ENCODE measurements around the gene MYMX. TPM values are rescaled to one million over a fixed set of nuclear protein-coding genes. Genes with fewer than 3 reads are reported as not detected.
A peak's percentile ranks its signal among the peaks of the same experiment; 100 is the strongest.

Gene MYMX
- total and polyA plus RNA-seq, 2 of the 4 experiments (the other 2 are of a cell fraction) = not detected

DNA sequence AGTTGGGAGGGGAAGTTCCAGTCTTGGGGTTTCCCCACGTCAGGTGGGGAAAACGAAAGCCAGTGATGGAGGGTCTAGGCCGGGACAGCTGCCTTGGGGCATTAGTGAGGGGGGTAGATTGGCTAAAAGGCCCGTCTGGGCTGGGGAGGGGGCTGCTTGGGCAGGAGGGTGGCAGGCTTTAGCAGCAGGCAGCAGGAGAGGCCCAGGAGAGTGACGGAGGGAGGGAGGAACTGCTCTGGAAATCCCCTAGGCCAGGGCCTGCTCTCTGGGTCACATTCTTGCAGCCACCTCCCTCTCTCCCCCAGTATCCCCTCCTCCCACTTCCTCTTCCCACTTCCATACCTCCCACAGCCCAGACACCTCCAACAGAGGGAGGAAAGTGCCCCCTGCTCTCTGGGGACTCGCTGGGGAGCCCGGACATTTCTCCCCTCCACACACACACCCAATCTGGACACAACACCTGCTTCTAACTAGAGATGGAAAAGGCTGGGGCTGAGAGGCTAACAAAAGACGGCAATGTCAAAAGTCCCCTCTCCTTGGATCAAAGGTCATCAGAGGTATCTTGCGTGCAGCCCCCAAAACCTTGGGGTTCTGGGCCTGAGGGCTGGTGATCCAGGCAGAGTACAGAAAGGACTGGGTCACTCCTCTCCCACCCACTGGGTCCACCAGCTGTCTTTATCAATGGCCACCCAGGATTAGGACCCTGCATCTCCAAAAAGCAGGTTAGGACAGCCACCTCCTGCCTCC lies 46.8 kb downstream of the MYMX start:
- H3K79me1 ChIP-seq (ENCODE audit: low read depth in 1 of 2, low read length in 2 of 2) = peaks cover 24 to 37% of the 10 kb centered on the region in 2 experiments
- peak overlapping the region; percentile 88 for H3K23ac ChIP-seq (ENCODE audit: low read depth, low read length)
- H3K9me1 ChIP-seq (ENCODE audit: insufficient read depth, low read length) = peaks cover 14% of the 10 kb centered on the region
- H2AK9ac ChIP-seq (replicated peaks; ENCODE audit: low read depth, low read length, poor library complexity) = peak overlapping the region; percentile 98
- DNase-seq (peak; percentile 55), ATAC-seq (ENCODE audit: low read depth) (no peak)
- ChIA-PET POLR2A (ENCODE audit: unreplicated experiment) (no interaction called here), CTCF (interaction anchor here (1.6 kb wide), 1 partner anchor 49 kb away, joined by 4 read pairs; the partner anchor contains the start of gene AARS2)
- no TSS peak for BruUV-seq (replicated peaks)
- intact Hi-C loops (cut with micrococcal nuclease) = no loop called here
- peak overlapping the region; percentile 76 for H2AFZ ChIP-seq (replicated peaks; ENCODE audit: low read length, poor library complexity)
- no peak overlapping the region for H2BK20ac ChIP-seq (ENCODE audit: low read depth, low read length)
- peak overlapping the region; percentile 23; the same call in 1 of the 2 replicates for H4K91ac ChIP-seq (ENCODE audit: insufficient read depth, low read depth, low read length)
- no peak for TF ChIP-seq SMC3 (IDR thresholded peaks at IDR 0.05; ENCODE audit: low read depth, low read length)
- TF ChIP-seq RCOR1 (IDR thresholded peaks at IDR 0.05; ENCODE audit: insufficient replicate concordance, low read length) = no peak
- TF ChIP-seq ELK1 (IDR thresholded peaks at IDR 0.05; ENCODE audit: borderline replicate concordance, low read depth, low read length) = no peak
- TF ChIP-seq RFX5 (IDR thresholded peaks at IDR 0.05; ENCODE audit: low read depth, low read length) = no peak
- TF ChIP-seq POLR2A (IDR thresholded peaks at IDR 0.05; ENCODE audit: low read depth, low read length) = no peak
- TF ChIP-seq MAZ (IDR thresholded peaks at IDR 0.05; ENCODE audit: borderline replicate concordance, low read depth, low read length) = peak; percentile 59; the same call in 1 of the 2 replicates
- TF ChIP-seq NFE2L2 (IDR thresholded peaks at IDR 0.05; ENCODE audit: low read depth, low read length) = no peak
- no peak for TF ChIP-seq CHD1 (IDR thresholded peaks at IDR 0.05; ENCODE audit: low read depth, low read length)
- no peak for TF ChIP-seq BHLHE40 (IDR thresholded peaks at IDR 0.05; ENCODE audit: low read depth, low read length)
- H3K18ac ChIP-seq (ENCODE audit: low read depth, low read length) = peak overlapping the region; percentile 12; the same call in 1 of the 2 replicates
- peak overlapping the region; percentile 50 for H4K5ac ChIP-seq (ENCODE audit: low read depth, low read length)
- in situ Hi-C loops (cut with MboI; ENCODE audit: low sequenced_read_pairs) = no loop called here
- peak overlapping the region; percentile 62 for H2BK5ac ChIP-seq (ENCODE audit: low read depth, low read length, poor library complexity, severe bottlenecking)
- peak overlapping the region; percentile 74 for H3K4ac ChIP-seq (ENCODE audit: low read depth, low read length)
- H3K9ac ChIP-seq (ENCODE audit: low read depth, low read length) = peak overlapping the region; percentile 82
- peak overlapping the region; percentile 10; the same call in 1 of the 2 replicates for H3K27ac ChIP-seq (ENCODE audit: insufficient read depth, low read length)
- peak overlapping the region; percentile 90; the same call in 1 of the 2 replicates for H3K4me3 ChIP-seq (ENCODE audit: insufficient read depth, low read depth, low read length)
- no peaks in the 10 kb centered on the region for H3K9me3 ChIP-seq (ENCODE audit: control insufficient read depth, insufficient read depth, low read length)
- H3K56ac ChIP-seq (ENCODE audit: extremely low read depth, insufficient read depth, low read length) = no peak overlapping the region
- peaks cover 22% of the 10 kb centered on the region for H3K4me1 ChIP-seq (ENCODE audit: control insufficient read depth, insufficient read depth, low read length)
- peak overlapping the region; percentile 42 for H2BK120ac ChIP-seq (ENCODE audit: low read depth, low read length)
- peaks cover 4% of the 10 kb centered on the region; the same call in 1 of the 2 replicates for H3K27me3 ChIP-seq (ENCODE audit: control insufficient read depth, insufficient read depth, low read length)
- H2AK5ac ChIP-seq (ENCODE audit: low read depth, low read length) = peak overlapping the region; percentile 78
- peaks cover 12% of the 10 kb centered on the region for H3K36me3 ChIP-seq (ENCODE audit: control insufficient read depth, insufficient read depth, low read length)
- H2BK15ac ChIP-seq (ENCODE audit: low read depth, low read length) = no peak overlapping the region; the same call in 2 of the 3 replicates
- H3K14ac ChIP-seq (replicated peaks; ENCODE audit: low read depth, low read length) = peak overlapping the region; percentile 96
- dilution Hi-C loops (cut with HindIII; ENCODE audit: low sequenced_read_pairs, unreplicated experiment) = no loop called here
- H4K20me1 ChIP-seq (ENCODE audit: insufficient read depth, low read length) = peaks cover 9% of the 10 kb centered on the region
- peak overlapping the region; percentile 99 for H3K4me2 ChIP-seq (ENCODE audit: low read depth, low read length)
- WGBS, 2 experiments (ENCODE audit: extremely low coverage in 2 of 2, insufficient read length in 1 of 2) = no CpG with 5 or more reads among the region's 9 CpGs
- H4K8ac ChIP-seq (ENCODE audit: low read depth in 2 of 2, low read length in 2 of 2) = peak overlapping the region; percentile 39 to 66; a peak in 3 of 4 replicates

All from IMR-90 (cell line).